Astrocyte (in vitro differentiated cells and primary cell): Measurements from ENCODE around the gene NR4A3. TPM values are rescaled to one million over a fixed set of nuclear protein-coding genes. Genes with fewer than 3 reads are reported as not detected.

Experiments
- DNase-seq: peaks from one replicate; pipeline ENCODE4 v3.0.0-alpha.2; 2010; ENCODE audit warnings: low read depth
- FAIRE-seq: peaks from 2 replicates; lab custom pipeline; 2011; peaks lifted over from hg19 to GRCh38; lab: Jason Lieb, UNC
- H2AFZ ChIP-seq: 2 replicates; pipeline ENCODE4 v1.6.0; 2012; ENCODE audit warnings: low read depth, low read length, inconsistent platforms
- H3K27ac ChIP-seq: 2 replicates; pipeline ENCODE4 v1.5.1; 2011; ENCODE audit warnings: low read depth, low read length, inconsistent platforms
- H3K27me3 ChIP-seq: 2 replicates; pipeline ENCODE4 v1.6.0; 2011; ENCODE audit warnings: low read length, inconsistent platforms; ENCODE audit not compliant: insufficient read depth
- H3K36me3 ChIP-seq: 2 replicates; pipeline ENCODE4 v1.5.1; 2011; ENCODE audit warnings: low read length, inconsistent platforms; ENCODE audit not compliant: insufficient read depth
- H3K4me1 ChIP-seq: 2 replicates; pipeline ENCODE4 v1.5.1; 2011; ENCODE audit warnings: low read length, inconsistent platforms; ENCODE audit not compliant: insufficient read depth
- H3K4me2 ChIP-seq: 2 replicates; pipeline ENCODE4 v1.6.0; 2012; ENCODE audit warnings: low read length, inconsistent platforms
- H3K4me3 ChIP-seq: 2 replicates; pipeline ENCODE4 v1.5.1; 2011; ENCODE audit warnings: low read depth, mild to moderate bottlenecking, low read length, inconsistent platforms; ENCODE audit not compliant: insufficient read depth
- H3K79me2 ChIP-seq: 2 replicates; pipeline ENCODE4 v1.6.0; 2012; ENCODE audit warnings: mild to moderate bottlenecking, low read length, inconsistent platforms; ENCODE audit not compliant: insufficient read depth
- H3K9ac ChIP-seq: 2 replicates; pipeline ENCODE4 v1.6.0; 2012; ENCODE audit warnings: mild to moderate bottlenecking, low read length, inconsistent platforms
- H3K9me3 ChIP-seq: 2 replicates; pipeline ENCODE4 v1.5.1; 2012; ENCODE audit warnings: low read depth, mild to moderate bottlenecking, low read length, inconsistent platforms; ENCODE audit not compliant: insufficient read depth
- H4K20me1 ChIP-seq: 2 replicates; pipeline ENCODE4 v1.6.0; 2012; ENCODE audit warnings: low read length, inconsistent platforms; ENCODE audit not compliant: insufficient read depth
- H3K27ac Mint-ChIP-seq: one replicate; pipeline ENCODE4 v1.8.0; 2021; ENCODE audit warnings: mild to moderate bottlenecking, mixed read lengths; ENCODE audit not compliant: unreplicated experiment
- H3K27me3 Mint-ChIP-seq: one replicate; pipeline ENCODE4 v1.8.0; 2021; ENCODE audit warnings: low read depth, mixed read lengths; ENCODE audit not compliant: unreplicated experiment
- H3K36me3 Mint-ChIP-seq: one replicate; pipeline ENCODE4 v1.8.0; 2021; ENCODE audit warnings: low read depth, mixed read lengths; ENCODE audit not compliant: unreplicated experiment
- H3K4me1 Mint-ChIP-seq: one replicate; pipeline ENCODE4 v1.8.0; 2021; ENCODE audit warnings: low read depth, mixed read lengths; ENCODE audit not compliant: unreplicated experiment
- H3K4me3 Mint-ChIP-seq: one replicate; pipeline ENCODE4 v1.8.0; 2021; ENCODE audit warnings: mild to moderate bottlenecking, moderate library complexity, mixed read lengths; ENCODE audit not compliant: unreplicated experiment
- H3K9me3 Mint-ChIP-seq: one replicate; pipeline ENCODE4 v1.8.0; 2021; ENCODE audit warnings: mild to moderate bottlenecking, mixed read lengths; ENCODE audit not compliant: unreplicated experiment
- EZH2 ChIP-seq: IDR thresholded peaks from 2 replicates; pipeline ENCODE4 v1.6.1; 2012; ENCODE audit warnings: mild to moderate bottlenecking, low read length, inconsistent platforms; ENCODE audit not compliant: insufficient read depth
- total RNA-seq: library from RNA; stranded (reverse); gene quantifications from 2 replicates; pipeline ENCODE4 v1.2.1, GENCODE V29; 2021
- TF ChIP-seq, protein P1 (sequence below): IDR thresholded peaks from 2 replicates; pipeline ENCODE4 v1.5.1; 2011; ENCODE audit warnings: low read depth, mild to moderate bottlenecking, inconsistent platforms, low read length, moderate library complexity; ENCODE audit not compliant: insufficient read depth

NR4A3 gene
- total RNA-seq, 1 donor from 2014 or later = 3.6 TPM

DNA sequence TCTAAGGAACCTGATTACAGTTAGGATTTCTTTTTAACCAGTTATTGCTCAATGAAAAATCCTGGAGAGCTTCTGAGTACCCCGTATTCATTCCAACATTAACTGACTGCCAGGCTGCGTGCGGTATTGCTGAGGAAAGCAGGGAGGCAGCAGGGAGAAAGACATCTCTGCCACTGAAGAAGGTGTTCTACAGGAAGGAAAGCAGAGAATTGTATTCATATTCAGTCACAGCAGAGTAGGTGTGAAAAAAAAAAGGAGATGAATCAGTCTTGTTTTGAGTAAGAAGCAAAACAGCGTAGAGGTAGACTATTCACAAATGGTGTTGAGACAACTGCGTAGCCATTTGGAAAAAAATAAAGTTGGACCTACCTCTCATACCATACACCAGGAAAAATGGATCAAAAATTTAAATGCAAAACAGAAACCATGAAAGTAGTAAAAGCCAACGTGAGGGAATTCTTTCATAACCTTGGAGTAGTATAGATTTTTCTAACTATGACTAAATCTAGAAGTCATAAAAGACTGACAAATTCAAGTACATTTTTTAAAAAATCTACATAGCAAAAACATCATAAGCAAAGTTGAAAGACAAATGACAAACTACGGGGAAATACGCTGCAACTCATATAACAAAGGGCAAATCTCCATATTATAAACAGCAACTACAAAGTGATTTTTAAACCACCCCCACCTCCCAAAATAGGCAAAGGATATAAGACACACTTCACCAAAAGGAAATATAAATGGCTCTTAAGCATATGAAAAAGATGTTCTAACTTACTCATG lies 9.9 kb upstream of the NR4A3 start:
- H3K4me3 ChIP-seq = no peak overlapping the region
- H3K27ac ChIP-seq = no peak overlapping the region
- H3K79me2 ChIP-seq = no peaks in the 10 kb centered on the region
- H2AFZ ChIP-seq = no peak overlapping the region
- Mint-ChIP-seq H3K27me3 (no peaks in the 10 kb centered on the region), H3K27ac (no peak overlapping the region), H3K9me3 (no peaks in the 10 kb centered on the region), H3K4me1 (no peaks in the 10 kb centered on the region), H3K36me3 (no peaks in the 10 kb centered on the region), H3K4me3 (no peak overlapping the region)
- no peaks in the 10 kb centered on the region for H3K9me3 ChIP-seq
- DNase-seq (no peak), FAIRE-seq (no peak)
- H4K20me1 ChIP-seq = peaks cover 3% of the 10 kb centered on the region
- H3K27me3 ChIP-seq = no peaks in the 10 kb centered on the region
- no peaks in the 10 kb centered on the region for H3K36me3 ChIP-seq
- H3K4me1 ChIP-seq = no peaks in the 10 kb centered on the region
- no peak overlapping the region for H3K9ac ChIP-seq
- no peak overlapping the region for H3K4me2 ChIP-seq
- TF ChIP-seq, protein P1, sequence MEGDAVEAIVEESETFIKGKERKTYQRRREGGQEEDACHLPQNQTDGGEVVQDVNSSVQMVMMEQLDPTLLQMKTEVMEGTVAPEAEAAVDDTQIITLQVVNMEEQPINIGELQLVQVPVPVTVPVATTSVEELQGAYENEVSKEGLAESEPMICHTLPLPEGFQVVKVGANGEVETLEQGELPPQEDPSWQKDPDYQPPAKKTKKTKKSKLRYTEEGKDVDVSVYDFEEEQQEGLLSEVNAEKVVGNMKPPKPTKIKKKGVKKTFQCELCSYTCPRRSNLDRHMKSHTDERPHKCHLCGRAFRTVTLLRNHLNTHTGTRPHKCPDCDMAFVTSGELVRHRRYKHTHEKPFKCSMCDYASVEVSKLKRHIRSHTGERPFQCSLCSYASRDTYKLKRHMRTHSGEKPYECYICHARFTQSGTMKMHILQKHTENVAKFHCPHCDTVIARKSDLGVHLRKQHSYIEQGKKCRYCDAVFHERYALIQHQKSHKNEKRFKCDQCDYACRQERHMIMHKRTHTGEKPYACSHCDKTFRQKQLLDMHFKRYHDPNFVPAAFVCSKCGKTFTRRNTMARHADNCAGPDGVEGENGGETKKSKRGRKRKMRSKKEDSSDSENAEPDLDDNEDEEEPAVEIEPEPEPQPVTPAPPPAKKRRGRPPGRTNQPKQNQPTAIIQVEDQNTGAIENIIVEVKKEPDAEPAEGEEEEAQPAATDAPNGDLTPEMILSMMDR = no peak
- no peak for TF ChIP-seq EZH2

DNA sequence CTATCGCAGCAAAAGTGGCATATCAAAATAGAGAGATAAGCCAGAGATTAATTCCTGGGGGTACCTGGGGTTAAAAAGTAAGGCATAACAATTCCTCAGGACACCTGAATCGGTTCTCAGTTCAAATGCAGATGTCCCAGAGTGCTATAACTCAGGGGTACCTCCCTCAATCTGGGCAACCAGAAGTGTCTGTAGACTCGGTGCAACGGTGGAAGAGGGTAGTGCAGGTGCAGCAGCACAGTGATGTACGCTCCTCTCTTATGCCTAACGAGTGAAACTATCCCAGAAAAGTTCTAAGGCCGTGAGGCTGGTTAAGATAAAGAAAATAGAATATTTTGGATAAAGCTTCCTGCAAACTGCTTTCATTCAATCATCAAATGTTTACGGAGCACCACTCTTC lies 7.9 kb upstream of the NR4A3 start:
- no peak for FAIRE-seq
- Histone ChIP-seq H3K27ac (no peak overlapping the region), H4K20me1 (peaks cover 3% of the 10 kb centered on the region), H3K79me2 (peaks cover 5% of the 10 kb centered on the region), H3K4me3 (no peak overlapping the region), H3K4me2 (no peak overlapping the region), H3K9ac (no peak overlapping the region), H2AFZ (no peak overlapping the region), H3K9me3 (no peaks in the 10 kb centered on the region), H3K27me3 (no peaks in the 10 kb centered on the region), H3K4me1 (peaks cover 4% of the 10 kb centered on the region), H3K36me3 (no peaks in the 10 kb centered on the region)
- no peak for TF ChIP-seq EZH2
- TF ChIP-seq, protein P1 = no peak
- no peak overlapping the region for H3K27ac Mint-ChIP-seq
- H3K9me3 Mint-ChIP-seq = no peaks in the 10 kb centered on the region
- no peak overlapping the region for H3K4me3 Mint-ChIP-seq
- H3K27me3 Mint-ChIP-seq = no peaks in the 10 kb centered on the region
- DNase-seq = no peak
- H3K36me3 Mint-ChIP-seq = no peaks in the 10 kb centered on the region
- peaks cover 5% of the 10 kb centered on the region for H3K4me1 Mint-ChIP-seq

DNA sequence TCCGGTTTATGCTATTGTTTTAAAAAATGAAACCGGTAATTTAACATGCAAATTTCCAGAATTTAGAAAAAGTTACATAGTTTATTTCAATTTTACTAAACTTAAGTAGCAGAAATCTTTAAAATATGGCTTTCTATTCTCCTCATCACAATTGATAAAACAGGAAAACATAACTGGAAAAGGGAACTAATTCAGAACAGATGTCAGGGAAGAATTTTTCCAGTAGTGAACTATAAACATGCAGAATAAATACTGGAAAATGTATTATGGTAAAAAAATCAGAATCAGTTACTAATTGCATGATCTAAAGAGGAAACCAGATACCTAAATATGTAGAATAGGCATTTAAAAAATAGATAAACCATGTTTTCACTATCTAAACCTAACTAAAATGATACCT lies 7.3 kb upstream of the NR4A3 start:
- no peak overlapping the region for H3K4me3 ChIP-seq
- H3K9ac ChIP-seq = no peak overlapping the region
- Mint-ChIP-seq H3K9me3 (no peaks in the 10 kb centered on the region), H3K36me3 (no peaks in the 10 kb centered on the region), H3K4me3 (no peak overlapping the region), H3K27me3 (no peaks in the 10 kb centered on the region), H3K27ac (no peak overlapping the region), H3K4me1 (peaks cover 5% of the 10 kb centered on the region)
- H3K9me3 ChIP-seq = no peaks in the 10 kb centered on the region
- no peak for DNase-seq
- no peak for FAIRE-seq
- peaks cover 7% of the 10 kb centered on the region for H3K4me1 ChIP-seq
- H3K79me2 ChIP-seq = peaks cover 5% of the 10 kb centered on the region
- no peak for TF ChIP-seq EZH2
- TF ChIP-seq, protein P1 = no peak
- no peaks in the 10 kb centered on the region for H3K36me3 ChIP-seq
- no peak overlapping the region for H2AFZ ChIP-seq
- peaks cover 3% of the 10 kb centered on the region for H4K20me1 ChIP-seq
- no peaks in the 10 kb centered on the region for H3K27me3 ChIP-seq
- no peak overlapping the region for H3K4me2 ChIP-seq
- H3K27ac ChIP-seq = no peak overlapping the region
